Pancreas (tissue), 10 donors: ENCODE measurements around the gene TTBK2. TPM values are rescaled to one million over a fixed set of nuclear protein-coding genes. Genes with fewer than 3 reads are reported as not detected.

Experiments used
- ATAC-seq, 4 donors: fragments of 200-7000 bp; cut with Tn5 transposase; one replicate each; pipeline versions ENCODE4 v1.8.0 to v1.9.1; 2020; ENCODE audit warnings: mild to moderate bottlenecking in 4 of 4, moderate library complexity in 4 of 4
- DNase-seq, 6 donors: peaks; one replicate each; pipeline ENCODE4 v3.0.0-alpha.2; 2020
- FAIRE-seq: peaks from 2 replicates; lab custom pipeline; 2012; peaks lifted over from hg19 to GRCh38; lab: Jason Lieb, UNC
- H3K27ac ChIP-seq, 4 donors: fragments of 200-600 bp; sonication (generic); 1 replicate in 3 of 4; 2 replicates in 1 of 4; pipeline versions ENCODE4 v1.5.0 to v1.8.0; 2020
- H3K27me3 ChIP-seq, 4 donors: fragments of 200-600 bp; one replicate each; pipeline ENCODE4 v1.8.0; 2021
- H3K36me3 ChIP-seq, 3 donors: fragments of 200-600 bp; sonication (generic) in 1 of 3; one replicate each; pipeline versions ENCODE4 v1.5.0 to v1.8.0; 2020 to 2021
- H3K4me1 ChIP-seq, 3 donors: fragments of 200-600 bp; one replicate each; pipeline ENCODE4 v1.8.0; 2021
- H3K4me3 ChIP-seq, 4 donors: fragments of 200-600 bp; sonication (generic) in 2 of 4; one replicate each; pipeline versions ENCODE4 v1.5.0 to v1.8.0; 2020 to 2021
- H3K9me3 ChIP-seq, 4 donors: fragments of 200-600 bp; one replicate each; pipeline ENCODE4 v1.8.0; 2021
- CTCF ChIP-seq, 4 donors: fragments of 200-600 bp; sonication (generic) in 3 of 4; IDR thresholded peaks; one replicate each; pipeline versions ENCODE4 v1.5.0 to v1.8.0; 2021; ENCODE audit warnings: antibody characterized with exemption in 4 of 4
- WGBS, 2 donors: extraction: QIAGEN DNeasy Blood & Tissue Kit; methylation state at CpG; one replicate each; pipeline ENCODE4 v1.1.7; 2013; 5-methylcytosine and 5-hydroxymethylcytosine counted together
- intact Hi-C, 3 donors: fragments of 100-400 bp; cut with DNase I; formaldehyde crosslinking; loops; one replicate each; pipeline versions ENCODE4 v1.11.1 to v1.14.2; 2022
- polyA plus RNA-seq, 2 donors: library from polyadenylated mRNA; stranded (reverse); fragments of 200-250 nt; gene quantifications; one replicate each; pipeline ENCODE4 v1.2.3, GENCODE V29; 2013
- total RNA-seq, 6 donors: library from RNA; stranded (reverse); fragmentation: NEBNext Ultra II Directional in 4 of 6; extraction: Animal tissue kit (Norgen Biotek cat#: 25700) in 4 of 6; gene quantifications; one replicate each; pipeline versions ENCODE4 v1.2.1 to v1.2.4, GENCODE V29; 2021 to 2023
- donor health status: healthy with polysubstance abuse.
- donor health status: DM: no; HTN: no; CAD: no; lungs with moderate emphysema.
- donor health status: DM: no; HTN: no; CAD: no.
- donor health status: control.
- donor health status: control.
- donor health status: Bipolar disorder and iron deficiency.
- donor health status: DM: yes; HTN: yes; CAD: no.
- donor health status: DM: no; HTN: no; CAD: no.
- donor health status: DM: no; HTN: no; CAD: no.
- donor health status: DM: yes; HTN: yes; CAD: no.

The TTBK2 gene
- total and polyA plus RNA-seq, 8 donors, result 1.7 to 8.5 (median 4.8) TPM

GRCh38 chr15:42931702-42932486 is 11.3 kb upstream of the TTBK2 start:
- Histone ChIP-seq H3K36me3 (no peaks in the 10 kb centered on the region), H3K27ac (no peak overlapping the region), H3K4me3 (no peak overlapping the region), H3K27me3 (no peaks in the 10 kb centered on the region), H3K9me3 (no peaks in the 10 kb centered on the region), H3K4me1 (no peaks in the 10 kb centered on the region)
- TF ChIP-seq CTCF (IDR thresholded peaks at IDR 0.05), result no peak
- no peak for DNase-seq
- no peak for ATAC-seq
- intact Hi-C loops, result no loop called here
- no peak for FAIRE-seq
- 66 to 69% methylated on average over 6 to 7 of the region's 7 CpGs for WGBS, 2 donors

- no peaks in the 10 kb centered on the region for H3K9me3 ChIP-seq
- intact Hi-C loops, result loop anchor here (5.0 to 10.0 kb wide), 3 partner anchors 215 to 227 kb away; no protein-coding TSS in a partner anchor
- H3K27ac ChIP-seq, result no peak overlapping the region
- 63 to 64% methylated on average over 2 of the region's 2 CpGs for WGBS, 2 donors
- TF ChIP-seq CTCF (IDR thresholded peaks at IDR 0.05), result no peak
- ATAC-seq (no peak), DNase-seq (no peak), FAIRE-seq (no peak)
- H3K4me3 ChIP-seq, result no peak overlapping the region
- no peaks in the 10 kb centered on the region for H3K4me1 ChIP-seq
- no peaks in the 10 kb centered on the region for H3K36me3 ChIP-seq
- H3K27me3 ChIP-seq, result no peaks in the 10 kb centered on the region
These were observed 8.8 kb upstream of the TTBK2 start for GRCh38 chr15:42929306-42929848.

- Histone ChIP-seq H3K9me3 (no peaks in the 10 kb centered on the region), H3K4me3 (peak overlapping the region; percentile 29 to 97 (median 80)), H3K4me1 (peaks cover 0 to 6% (median 3%) of the 10 kb centered on the region in 3 donors), H3K27me3 (no peaks in the 10 kb centered on the region), H3K27ac (no peak overlapping the region), H3K36me3 (no peaks in the 10 kb centered on the region)
- WGBS, 2 donors, result 8 to 10% methylated on average over 19 of the region's 19 CpGs
- FAIRE-seq (no peak), ATAC-seq (peak in 2 of 4 donors; percentile 28 to 30), DNase-seq (peak in 4 of 6 donors; percentile 11 to 50 (median 36))
- no peak for TF ChIP-seq CTCF (IDR thresholded peaks at IDR 0.05)
- intact Hi-C loops, result loop anchor here in 1 of 3 donors (10.0 kb wide), 1 partner anchor 207 kb away; no protein-coding TSS in a partner anchor
These were observed 759 bp upstream of the TTBK2 start for GRCh38 chr15:42921342-42921731.

- no peaks in the 10 kb centered on the region for H3K9me3 ChIP-seq
- intact Hi-C loops, result loop anchor here in 1 of 3 donors (10.0 kb wide), 1 partner anchor 205 kb away; no protein-coding TSS in a partner anchor
- peak overlapping the region; percentile 65 to 97 (median 96) for H3K4me3 ChIP-seq
- peak in 3 of 6 donors; percentile 39 to 72 (median 55) for DNase-seq
- H3K27ac ChIP-seq, result peak overlapping the region; percentile 73 to 87 (median 77)
- WGBS, 2 donors, result 0 to 1% methylated on average over 35 to 40 of the region's 40 CpGs
- TF ChIP-seq CTCF (IDR thresholded peaks at IDR 0.05), result no peak
- no peaks in the 10 kb centered on the region for H3K27me3 ChIP-seq
- FAIRE-seq, result no peak
- ATAC-seq, result peak; percentile 28 to 48 (median 40)
- H3K36me3 ChIP-seq, result no peaks in the 10 kb centered on the region
- H3K4me1 ChIP-seq, result peaks cover 0 to 6% (median 3%) of the 10 kb centered on the region in 3 donors
These were observed 619 bp downstream of the TTBK2 start for GRCh38 chr15:42919799-42920518.
